Neural progenitor cell (in vitro differentiated cells): ENCODE results near the gene SPR. TPM values are rescaled to one million over a fixed set of nuclear protein-coding genes. Genes with fewer than 3 reads are reported as not detected.

Source experiments
- DNase-seq: peaks from one replicate; pipeline ENCODE4 v3.0.0-alpha.2; 2016; ENCODE audit warnings: low spot score
- H2AFZ ChIP-seq: fragments of 200-600 bp; sonication (generic); replicated peaks from 2 replicates; pipeline ENCODE4 v1.6.1; 2016; ENCODE audit warnings: antibody characterized with exemption
- H3F3A ChIP-seq: fragments of 200-600 bp; sonication (generic); 2 replicates; pipeline ENCODE4 v1.6.1; 2016; ENCODE audit warnings: antibody characterized with exemption, low read depth
- H3K27ac ChIP-seq: fragments of 200-600 bp; sonication (generic); 2 replicates; pipeline ENCODE4 v1.5.1; 2016; ENCODE audit warnings: mild to moderate bottlenecking
- H3K27me3 ChIP-seq: fragments of 200-600 bp; sonication (generic); 2 replicates; pipeline ENCODE4 v1.6.1; 2016; ENCODE audit warnings: mild to moderate bottlenecking, moderate library complexity
- H3K36me3 ChIP-seq: fragments of 200-600 bp; sonication (generic); 2 replicates; pipeline ENCODE4 v1.5.1; 2016
- H3K4me1 ChIP-seq: fragments of 200-600 bp; sonication (generic); 2 replicates; pipeline ENCODE4 v1.6.1; 2016; ENCODE audit warnings: mixed run types
- H3K4me2 ChIP-seq: fragments of 200-600 bp; sonication (generic); 2 replicates; pipeline ENCODE4 v1.6.1; 2016
- H3K4me3 ChIP-seq: fragments of 200-600 bp; sonication (generic); 2 replicates; pipeline ENCODE4 v1.5.1; 2016
- H3K79me2 ChIP-seq: fragments of 200-600 bp; sonication (generic); 2 replicates; pipeline ENCODE4 v1.6.1; 2016; ENCODE audit warnings: low read depth
- H3K9ac ChIP-seq: fragments of 200-600 bp; sonication (generic); 2 replicates; pipeline ENCODE4 v1.6.1; 2016
- H3K9me3 ChIP-seq: fragments of 200-600 bp; sonication (generic); 2 replicates; pipeline ENCODE4 v1.5.1; 2016; ENCODE audit warnings: low read depth
- H4K20me1 ChIP-seq: fragments of 200-600 bp; sonication (generic); 2 replicates; pipeline ENCODE4 v1.6.1; 2016; ENCODE audit warnings: low read depth
- H3K27ac Mint-ChIP-seq: 3 replicates; pipeline ENCODE4 v1.8.0; 2021; ENCODE audit warnings: mixed read lengths
- H3K27me3 Mint-ChIP-seq: 2 replicates; pipeline ENCODE4 v1.8.0; 2022; ENCODE audit warnings: low read depth, mild to moderate bottlenecking, inconsistent platforms, moderate library complexity, mixed read lengths; ENCODE audit not compliant: insufficient read depth
- H3K36me3 Mint-ChIP-seq: 3 replicates; pipeline ENCODE4 v1.8.0; 2021; ENCODE audit warnings: mixed read lengths
- H3K4me1 Mint-ChIP-seq: 3 replicates; pipeline ENCODE4 v1.8.0; 2021; ENCODE audit warnings: mixed read lengths
- H3K4me3 Mint-ChIP-seq: 3 replicates; pipeline ENCODE4 v1.8.0; 2021; ENCODE audit warnings: mild to moderate bottlenecking, moderate library complexity, mixed read lengths
- H3K9me3 Mint-ChIP-seq: 3 replicates; pipeline ENCODE4 v1.8.0; 2020; ENCODE audit warnings: mixed read lengths
- CTCF ChIP-seq: fragments of 200-600 bp; sonication (generic); IDR thresholded peaks from 2 replicates; pipeline ENCODE4 v1.5.1; 2017; ENCODE audit warnings: antibody characterized with exemption, mild to moderate bottlenecking
- EZH2 ChIP-seq: fragments of 200-600 bp; sonication (generic); IDR thresholded peaks from 2 replicates; pipeline ENCODE4 v1.6.1; 2017; ENCODE audit warnings: antibody characterized with exemption, mild to moderate bottlenecking, moderate library complexity
- EZH2phosphoT487 ChIP-seq: fragments of 200-600 bp; sonication (generic); IDR thresholded peaks from 2 replicates; pipeline ENCODE4 v1.6.1; 2017; ENCODE audit warnings: antibody characterized with exemption
- total RNA-seq: library from RNA; depleted of rRNA; stranded (reverse); fragments of >200 nt; gene quantifications from 2 replicates; pipeline ENCODE4 v1.2.3, GENCODE V29; 2015; ENCODE audit warnings: low replicate concordance

SPR gene
- total RNA-seq, 1 donor from 2014 or later: 2.2 TPM

- Mint-ChIP-seq H3K4me1 (peaks cover 15% of the 10 kb centered on the region), H3K9me3 (no peaks in the 10 kb centered on the region), H3K36me3 (no peaks in the 10 kb centered on the region), H3K27ac (no peak overlapping the region), H3K4me3 (no peak overlapping the region), H3K27me3 (peaks cover 41% of the 10 kb centered on the region)
- Histone ChIP-seq H3K27me3 (peaks cover 66% of the 10 kb centered on the region), H3K27ac (no peak overlapping the region), H3K4me3 (no peak overlapping the region), H3K79me2 (no peaks in the 10 kb centered on the region), H2AFZ (no peak overlapping the region), H3K4me1 (peaks cover 14% of the 10 kb centered on the region), H3K4me2 (no peak overlapping the region), H3K36me3 (no peaks in the 10 kb centered on the region), H3F3A (peaks cover 3% of the 10 kb centered on the region), H3K9ac (no peak overlapping the region), H3K9me3 (no peaks in the 10 kb centered on the region), H4K20me1 (peaks cover 6% of the 10 kb centered on the region)
- peak; percentile 87 for DNase-seq
- no peak for TF ChIP-seq EZH2
- no peak for TF ChIP-seq EZH2phosphoT487
- peak; percentile 78 for TF ChIP-seq CTCF
These were observed 5.4 kb downstream of the SPR start for GRCh38 chr2:72892506-72893173.

- Mint-ChIP-seq H3K27ac (no peak overlapping the region), H3K9me3 (no peaks in the 10 kb centered on the region), H3K4me1 (peaks cover 16% of the 10 kb centered on the region), H3K36me3 (no peaks in the 10 kb centered on the region), H3K4me3 (no peak overlapping the region), H3K27me3 (peaks cover 38% of the 10 kb centered on the region)
- peak; percentile 85 for DNase-seq
- Histone ChIP-seq H2AFZ (no peak overlapping the region), H3K27ac (no peak overlapping the region), H3F3A (peaks cover 13% of the 10 kb centered on the region), H3K4me3 (no peak overlapping the region), H3K27me3 (peaks cover 62% of the 10 kb centered on the region), H3K4me1 (peaks cover 25% of the 10 kb centered on the region), H3K79me2 (no peaks in the 10 kb centered on the region), H3K4me2 (no peak overlapping the region), H3K36me3 (no peaks in the 10 kb centered on the region), H4K20me1 (no peaks in the 10 kb centered on the region), H3K9ac (no peak overlapping the region), H3K9me3 (no peaks in the 10 kb centered on the region)
- peak; percentile 76 for TF ChIP-seq CTCF
- TF ChIP-seq EZH2: no peak
- no peak for TF ChIP-seq EZH2phosphoT487
These were observed 6.5 kb downstream of the SPR start for GRCh38 chr2:72893594-72894319.

GRCh38 chr2:72894514-72894913 is 7.3 kb downstream of the SPR start:
- no peak for TF ChIP-seq EZH2
- TF ChIP-seq EZH2phosphoT487: no peak
- no peak for TF ChIP-seq CTCF
- Histone ChIP-seq H3K4me1 (peaks cover 29% of the 10 kb centered on the region), H3K27ac (no peak overlapping the region), H3K36me3 (no peaks in the 10 kb centered on the region), H3K79me2 (no peaks in the 10 kb centered on the region), H3F3A (peaks cover 15% of the 10 kb centered on the region), H2AFZ (no peak overlapping the region), H3K4me2 (no peak overlapping the region), H3K4me3 (no peak overlapping the region), H4K20me1 (no peaks in the 10 kb centered on the region), H3K9ac (no peak overlapping the region), H3K9me3 (no peaks in the 10 kb centered on the region), H3K27me3 (peaks cover 61% of the 10 kb centered on the region)
- DNase-seq: no peak
- Mint-ChIP-seq H3K36me3 (no peaks in the 10 kb centered on the region), H3K27me3 (peaks cover 41% of the 10 kb centered on the region), H3K9me3 (no peaks in the 10 kb centered on the region), H3K4me3 (no peak overlapping the region), H3K27ac (no peak overlapping the region), H3K4me1 (peaks cover 16% of the 10 kb centered on the region)
